Epithelial cell of esophagus (primary cell): ENCODE data around the gene SLC17A2.

Experiments used
- DNase-seq: peaks from one replicate; pipeline ENCODE4 v3.0.0; 2010; ENCODE audit warnings: low read depth
- H3K4me3 ChIP-seq: 2 replicates; pipeline ENCODE4 v1.5.1; 2011; ENCODE audit warnings: mild to moderate bottlenecking, low read length, control low read depth
- CTCF ChIP-seq: IDR thresholded peaks from 2 replicates; pipeline ENCODE4 v1.5.1; 2011; ENCODE audit warnings: low read depth, mild to moderate bottlenecking, low read length, control low read depth, inconsistent platforms; ENCODE audit not compliant: insufficient read depth; ENCODE audit errors: missing control alignments

SLC17A2 gene

GRCh38 chr6:25898289-25898977 is 32.1 kb downstream of the SLC17A2 start:
- TF ChIP-seq CTCF, result no peak
- H3K4me3 ChIP-seq, result no peak overlapping the region
- no peak for DNase-seq

DNA sequence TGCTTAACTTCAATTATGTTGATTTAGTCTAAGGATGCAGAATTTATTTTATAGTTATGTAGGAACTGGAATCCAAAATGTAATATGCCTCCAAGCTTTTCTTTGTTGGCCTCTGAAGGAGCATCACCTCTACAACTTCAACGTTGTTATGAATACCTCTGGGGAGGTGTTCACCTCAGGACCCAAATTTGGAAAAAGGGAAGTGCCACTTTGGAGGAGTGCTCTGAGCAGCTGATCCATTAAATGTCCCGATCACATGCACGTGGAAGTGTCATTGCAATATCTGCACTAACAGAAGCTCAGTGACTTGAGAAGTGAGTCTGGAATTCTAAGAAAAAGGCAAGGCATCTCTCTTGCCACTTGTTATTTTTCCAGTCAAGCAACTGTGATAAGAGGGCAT is 34.2 kb downstream of the SLC17A2 start:
- H3K4me3 ChIP-seq, result no peak overlapping the region
- TF ChIP-seq CTCF, result no peak
- no peak for DNase-seq

DNA sequence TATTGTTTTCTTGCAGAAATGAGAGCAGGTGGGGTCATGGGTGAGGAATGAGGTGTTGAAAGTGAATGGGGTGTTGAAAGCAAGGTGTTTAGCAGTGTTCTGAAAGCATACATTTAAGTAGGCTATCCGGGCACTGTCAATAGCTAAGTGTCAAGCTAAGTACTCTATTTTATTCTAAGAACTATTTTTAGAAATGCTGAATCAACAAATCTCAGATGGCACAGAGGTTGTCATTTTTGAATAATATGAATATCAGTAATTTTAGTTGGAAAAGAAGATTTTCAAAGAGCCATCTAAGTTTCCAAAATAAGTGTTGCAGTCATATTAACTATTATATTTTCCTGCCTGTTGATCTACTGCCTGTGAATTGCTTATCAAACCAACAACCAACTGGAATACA is 34.7 kb downstream of the SLC17A2 start:
- DNase-seq, result no peak
- no peak for TF ChIP-seq CTCF
- no peak overlapping the region for H3K4me3 ChIP-seq

DNA sequence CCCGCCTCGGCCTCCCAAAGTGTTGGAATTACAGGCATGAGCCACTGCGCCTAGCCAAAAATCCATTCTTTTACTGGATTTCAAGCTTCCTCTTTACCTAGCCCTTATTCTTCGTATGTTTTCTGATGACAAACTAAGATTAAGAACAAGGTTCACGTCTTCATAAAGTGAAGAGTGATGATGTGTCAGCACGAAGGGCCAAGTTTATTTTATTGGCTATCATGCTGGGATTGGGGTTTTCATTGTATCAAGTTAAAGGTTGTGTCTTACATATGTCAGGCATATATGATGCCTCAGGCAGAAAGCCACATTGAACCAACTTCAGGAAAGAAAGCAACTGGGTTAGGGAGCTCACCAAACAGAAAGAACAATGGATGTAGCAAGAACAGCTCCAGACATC is 36.7 kb downstream of the SLC17A2 start:
- no peak for DNase-seq
- H3K4me3 ChIP-seq, result no peak overlapping the region
- TF ChIP-seq CTCF, result no peak

DNA sequence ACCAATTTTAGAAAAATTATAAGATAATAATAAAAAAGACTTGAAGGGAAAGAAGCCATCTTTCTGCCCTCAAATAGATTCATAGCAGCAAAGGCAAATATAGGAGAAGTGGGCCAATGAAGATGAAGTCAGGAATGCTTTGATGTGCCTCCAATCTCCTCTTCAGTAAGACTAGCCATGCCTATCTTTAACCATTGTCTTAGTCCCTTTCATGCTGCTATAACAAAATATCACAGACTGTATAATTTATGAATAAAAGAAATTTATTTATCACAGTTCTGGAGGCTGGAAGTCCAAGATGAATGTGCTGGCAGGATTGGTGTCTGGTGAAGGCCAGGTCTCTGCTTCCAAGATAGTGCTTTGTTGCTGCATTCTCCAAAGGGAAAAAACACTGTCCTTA is 37.6 kb downstream of the SLC17A2 start:
- TF ChIP-seq CTCF, result no peak
- DNase-seq, result no peak
- no peak overlapping the region for H3K4me3 ChIP-seq

GRCh38 chr6:25889877-25890853 is 40.3 kb downstream of the SLC17A2 start:
- DNase-seq, result peak; percentile 57
- H3K4me3 ChIP-seq, result no peak overlapping the region
- peak; percentile 58 for TF ChIP-seq CTCF
